C4-2B (cell line): ENCODE results near the gene CHST11.

ENCODE experiments used
- CTCF ChIP-seq: fragments of 450-650 bp; conservative IDR thresholded peaks from 2 replicates; pipeline ENCODE4 v1.5.1; 2017; ENCODE audit warnings: mild to moderate bottlenecking
- ZFX ChIP-seq: fragments of 450-650 bp; IDR thresholded peaks from 2 replicates; pipeline ENCODE4 v1.6.1; 2017

- TF ChIP-seq CTCF (no peak), ZFX (no peak)
These were observed 211.5 kb downstream of the CHST11 start for GRCh38 chr12:104668274-104668718.
